Left kidney (tissue), 1 donor: Measurements from ENCODE around the gene DENND2A. TPM values are rescaled to one million over a fixed set of nuclear protein-coding genes. Genes with fewer than 3 reads are reported as not detected.

ENCODE experiments used
- polyA plus RNA-seq: library from polyadenylated mRNA; unstranded; fragments of 120-200 nt; gene quantifications from one replicate; pipeline ENCODE4 v1.2.1, GENCODE V29; 2013; ENCODE audit not compliant: insufficient read length

The DENND2A gene
- polyA plus RNA-seq, 1 donor = 35.5 TPM

Other genes starting within 250 kb of the DENND2A start
- 63.4 TPM for gene SLC37A3, start 242.3 kb downstream of the DENND2A start, polyA plus RNA-seq
- gene RAB19, start 236.8 kb downstream of the DENND2A start, polyA plus RNA-seq = 2.9 TPM
- gene MKRN1, start 161.3 kb downstream of the DENND2A start, polyA plus RNA-seq = 128 TPM
- gene ADCK2, start 32.1 kb upstream of the DENND2A start, polyA plus RNA-seq = 22.2 TPM
- gene NDUFB2, start 55.9 kb upstream of the DENND2A start, polyA plus RNA-seq = 164 TPM